Suppressor macrophage treated with lipopolysaccharide for 1 hour (primary cell): ENCODE data around the gene ATRNL1.
"Not testable (repeated sequence)": the region's sequence is repeated elsewhere in the genome, so short reads cannot be mapped to it uniquely, and the experiment has no call there.

Experiments
- DNase-seq, 3 donors: peaks; one replicate each; pipeline ENCODE4 v3.0.0-alpha.2; 2020 to 2022

The ATRNL1 gene

DNA sequence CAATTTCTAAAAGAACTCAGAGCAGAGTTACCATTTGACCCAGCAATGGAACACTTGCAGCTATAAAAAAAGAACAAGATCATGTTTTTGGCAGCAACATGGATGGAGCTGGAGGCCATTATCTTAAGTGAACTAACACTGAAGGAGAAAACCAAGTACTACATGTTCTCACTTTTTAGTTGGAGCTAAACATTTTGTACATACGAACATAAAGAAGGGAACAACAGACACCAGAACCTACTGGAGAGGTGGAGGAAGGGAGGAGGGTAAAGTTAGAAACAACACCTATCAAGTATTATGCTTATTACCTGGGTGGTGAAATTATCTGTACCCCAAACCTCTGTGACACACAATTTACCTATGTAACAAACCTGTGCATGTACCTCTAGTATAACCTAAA, 329.5 kb downstream of the ATRNL1 start:
- no peak for DNase-seq

DNA sequence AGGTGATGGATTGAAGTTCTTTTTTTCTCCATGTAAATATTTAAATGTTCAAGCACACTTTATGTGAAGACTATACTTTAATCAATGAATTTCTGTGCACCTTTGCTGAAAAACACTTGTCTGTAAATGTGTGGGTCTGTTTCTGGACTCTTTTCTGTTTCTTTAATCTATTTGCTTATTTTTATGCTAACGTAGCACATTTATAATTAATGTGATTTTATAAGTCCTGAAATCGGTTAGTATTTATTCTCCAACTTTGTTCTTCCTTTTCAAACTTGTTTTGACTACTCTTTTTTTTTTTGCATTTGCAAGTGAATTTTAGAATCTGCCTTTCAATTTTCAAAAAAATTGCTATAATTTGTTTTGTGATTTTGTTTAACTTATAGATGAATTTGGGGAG, 334.4 kb downstream of the ATRNL1 start:
- DNase-seq: no peak

DNA sequence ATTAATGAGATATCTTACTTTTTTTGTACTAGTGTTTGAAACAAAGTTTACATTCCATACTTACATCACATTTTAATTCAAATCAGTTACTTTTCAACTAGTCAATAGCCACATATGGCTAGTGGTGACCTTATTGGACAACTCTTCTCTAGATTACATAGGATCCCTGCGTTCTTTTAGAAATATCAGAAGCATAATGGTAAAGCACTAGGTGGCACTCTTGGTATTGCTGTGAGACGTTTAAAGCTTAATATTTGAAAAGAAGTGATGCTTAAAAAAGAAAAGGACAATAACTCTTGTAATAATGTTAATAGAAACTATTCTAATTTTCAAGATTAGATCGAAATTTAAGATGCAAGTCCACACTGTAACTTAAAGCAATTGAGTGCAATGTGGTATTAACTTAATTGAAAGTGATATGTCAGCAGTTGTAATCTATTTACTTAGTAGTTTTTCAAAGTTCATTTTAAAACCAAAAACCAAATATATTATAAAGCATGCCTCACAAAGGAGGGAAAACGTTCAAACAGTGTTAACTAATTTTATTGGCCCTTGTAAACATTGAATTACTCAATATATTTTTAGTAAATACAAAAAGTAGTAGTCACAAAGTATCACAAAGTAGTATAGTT, 339.1 kb downstream of the ATRNL1 start:
- DNase-seq: no peak

DNA sequence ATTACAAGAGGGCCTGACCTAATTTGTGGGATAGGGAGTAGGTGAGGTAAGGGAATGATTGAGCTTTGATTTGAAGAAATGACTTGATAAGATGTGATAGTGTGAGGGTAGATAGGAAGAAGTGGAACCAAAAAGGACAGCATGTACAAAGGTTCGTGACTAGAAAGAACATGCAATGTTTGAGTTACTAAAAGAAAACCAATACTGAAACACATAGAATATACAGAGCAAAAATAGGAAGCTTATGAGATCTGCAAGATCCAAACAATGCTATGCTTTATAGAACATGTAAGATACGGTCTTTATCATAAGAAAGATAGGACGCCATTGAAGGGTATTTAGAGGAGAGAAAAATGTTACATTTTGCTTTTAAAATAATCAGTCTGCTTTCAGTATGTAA, 343.8 kb downstream of the ATRNL1 start:
- DNase-seq: no peak

DNA sequence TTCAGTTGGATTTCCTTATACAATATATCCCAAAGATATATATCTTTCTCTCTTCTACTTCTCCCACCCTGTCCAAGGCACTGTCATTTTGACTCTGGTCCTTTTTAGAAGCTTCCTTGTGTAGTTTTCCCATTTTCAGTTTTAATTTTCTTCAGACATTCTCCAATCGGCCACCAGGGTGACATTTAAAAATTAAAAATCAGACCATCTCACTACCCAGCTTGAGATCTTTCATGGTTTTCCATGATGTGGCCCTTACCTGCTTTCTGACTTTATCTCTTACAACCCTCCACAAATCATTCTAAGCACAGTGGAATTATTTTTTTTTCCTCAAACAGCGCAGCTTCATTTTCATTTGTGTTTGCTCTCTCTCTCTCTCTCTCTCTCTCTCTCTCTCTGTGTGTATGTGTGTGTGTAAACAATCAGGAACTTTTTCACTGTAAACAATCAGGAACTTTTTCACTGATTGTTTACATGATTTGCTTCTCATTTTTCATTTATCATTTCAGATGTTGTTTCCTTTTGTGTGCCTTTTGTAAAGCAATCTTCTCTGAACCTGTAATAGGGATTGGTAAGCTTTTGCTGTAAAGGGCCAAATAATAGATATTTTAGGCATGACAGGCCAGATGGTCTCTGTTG, 348.9 kb downstream of the ATRNL1 start:
- no peak for DNase-seq

DNA sequence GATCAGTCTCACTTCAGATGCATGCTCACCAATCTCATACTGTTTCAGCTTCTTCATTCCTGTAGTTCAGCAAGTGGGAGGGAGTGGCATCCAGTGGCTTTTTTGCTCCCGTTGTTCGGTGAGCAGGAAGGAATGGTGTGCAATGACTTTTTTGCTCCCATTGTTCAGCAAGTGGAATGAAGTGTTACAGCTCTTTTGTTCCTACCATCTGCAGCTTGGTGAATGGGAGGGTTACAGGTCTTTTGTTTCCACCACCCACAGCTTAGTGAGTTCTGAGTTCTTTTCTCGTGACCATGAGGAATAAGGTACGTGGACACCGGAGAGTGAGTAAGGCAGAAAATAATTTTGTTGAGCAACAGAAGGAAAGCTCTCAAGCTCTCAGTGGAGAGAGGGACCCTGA, 363.6 kb downstream of the ATRNL1 start:
- no peak for DNase-seq

DNA sequence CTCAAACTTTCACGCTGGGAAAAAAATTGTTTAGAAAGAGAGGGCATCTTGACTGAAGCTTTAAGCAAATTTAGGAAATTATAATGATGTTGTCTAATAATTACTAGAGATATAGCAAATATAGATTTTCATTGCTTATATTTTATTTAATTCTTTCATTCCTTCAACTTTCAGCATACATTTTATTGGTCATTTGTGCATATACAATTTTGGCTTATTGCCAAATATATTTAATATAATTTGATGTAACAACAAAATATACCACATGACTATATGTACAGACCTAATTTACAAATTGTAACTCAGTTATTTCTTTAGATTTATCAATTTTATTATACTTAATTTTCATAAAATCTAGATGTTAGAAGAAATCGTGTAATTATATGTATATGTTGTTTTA, 390.1 kb downstream of the ATRNL1 start:
- DNase-seq: no peak

DNA sequence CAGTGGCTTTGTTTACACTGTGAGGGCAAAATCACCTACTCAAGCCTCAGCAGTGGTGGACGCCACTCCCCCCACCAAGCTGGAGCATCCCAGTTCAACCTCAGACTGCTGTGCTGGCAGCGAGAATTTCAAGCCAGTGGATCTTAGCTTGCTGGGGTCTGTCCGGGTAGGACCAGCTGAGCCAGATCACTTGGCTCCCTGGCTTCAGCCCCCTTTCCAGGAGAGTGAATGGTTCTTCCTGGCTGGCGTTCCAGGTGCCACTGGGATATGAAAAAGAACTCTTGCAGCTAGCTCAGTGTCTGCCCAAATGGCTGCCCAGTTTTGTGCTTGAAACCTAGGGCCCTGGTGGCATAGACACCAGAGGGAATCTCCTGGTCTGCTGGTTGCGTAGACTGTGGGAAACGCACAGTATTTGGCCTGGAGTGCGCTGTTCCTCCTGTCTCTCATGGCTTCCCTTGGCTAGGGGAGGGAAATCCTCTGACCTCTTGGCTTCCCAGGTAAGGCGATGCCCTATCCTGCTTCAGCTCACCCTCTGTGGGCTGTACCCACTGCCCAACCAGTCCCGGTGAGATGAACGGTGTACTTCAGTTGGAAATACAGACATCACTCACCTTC, 398.5 kb downstream of the ATRNL1 start:
- no peak for DNase-seq

DNA sequence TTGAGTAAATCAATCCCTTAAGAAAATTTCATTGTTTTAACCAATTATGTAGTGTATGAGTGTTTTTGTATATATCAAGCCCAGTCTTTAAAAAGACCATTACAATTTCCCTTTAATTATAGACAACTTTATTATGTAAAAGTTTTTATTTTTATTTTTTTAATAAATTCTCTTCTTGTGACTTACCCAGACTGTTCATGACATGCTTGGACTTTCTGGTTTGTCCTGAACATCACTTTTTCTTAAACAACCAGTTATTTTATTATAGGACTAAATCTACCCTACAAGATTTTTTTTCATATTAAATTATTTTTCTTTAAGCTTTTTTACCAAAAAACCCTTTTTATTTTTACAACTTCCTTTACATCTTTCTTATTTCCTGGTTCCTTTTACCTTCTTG, 410.4 kb downstream of the ATRNL1 start:
- no peak for DNase-seq

DNA sequence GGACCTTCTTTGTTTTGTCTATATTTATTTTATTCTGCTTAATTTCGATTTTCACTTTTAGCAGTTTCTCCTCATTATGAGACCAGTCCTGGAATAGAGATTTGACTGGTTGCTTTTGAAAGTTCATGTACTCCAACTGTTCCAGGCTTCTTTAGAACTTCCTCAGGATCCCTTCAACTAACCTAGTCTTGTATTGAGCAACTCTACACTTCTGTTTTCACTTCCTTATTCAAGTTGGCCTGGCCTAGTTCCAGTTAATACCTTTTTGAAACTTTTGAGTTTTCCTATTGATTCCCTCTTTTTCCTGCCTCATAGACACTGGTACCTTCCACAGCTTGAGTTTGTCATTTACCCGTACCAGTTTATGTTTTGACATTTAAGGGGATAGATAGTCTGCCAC, 421.7 kb downstream of the ATRNL1 start:
- DNase-seq: peak; percentile 2 to 32 (median 29)

DNA sequence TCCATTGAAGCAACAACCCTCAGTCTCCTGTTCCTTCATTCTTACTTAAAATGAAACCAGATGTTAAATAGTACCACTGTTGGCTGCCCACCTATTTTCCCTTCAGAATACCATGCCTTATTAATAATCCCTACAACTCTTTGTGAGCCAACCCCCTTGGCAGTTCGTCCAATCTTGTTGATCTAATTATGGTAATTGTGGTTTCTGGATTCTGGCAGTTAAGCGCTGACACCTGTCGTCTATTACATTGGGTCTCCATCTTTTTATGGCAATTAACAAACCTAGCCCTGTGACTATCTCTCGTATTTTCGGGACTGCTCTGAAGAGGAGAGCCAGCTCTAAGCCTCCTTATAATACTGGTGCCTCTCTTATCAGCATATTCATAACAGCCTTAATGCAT, 432.0 kb downstream of the ATRNL1 start:
- DNase-seq: no peak

DNA sequence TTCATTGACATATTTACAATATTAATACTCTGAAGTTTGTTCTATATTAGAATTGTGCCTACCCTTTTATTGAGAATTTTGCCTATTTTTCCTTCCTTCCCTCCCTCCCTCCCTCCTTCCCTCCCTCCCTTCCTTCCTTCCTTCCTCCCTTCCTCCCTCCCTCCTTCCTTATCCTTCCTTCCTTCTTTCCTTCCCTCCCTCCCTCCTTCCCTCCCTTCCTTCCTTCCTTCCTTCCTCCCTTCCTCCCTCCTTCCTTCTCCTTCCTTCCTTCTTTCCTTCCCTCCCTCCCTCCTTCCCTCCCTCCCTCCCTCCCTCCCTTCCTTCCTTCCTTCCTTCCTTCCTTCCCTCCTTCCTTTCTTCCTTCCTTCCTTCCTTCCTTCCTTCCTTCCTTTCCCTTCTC, 434.5 kb downstream of the ATRNL1 start:
- not testable (repeated sequence) for DNase-seq

DNA sequence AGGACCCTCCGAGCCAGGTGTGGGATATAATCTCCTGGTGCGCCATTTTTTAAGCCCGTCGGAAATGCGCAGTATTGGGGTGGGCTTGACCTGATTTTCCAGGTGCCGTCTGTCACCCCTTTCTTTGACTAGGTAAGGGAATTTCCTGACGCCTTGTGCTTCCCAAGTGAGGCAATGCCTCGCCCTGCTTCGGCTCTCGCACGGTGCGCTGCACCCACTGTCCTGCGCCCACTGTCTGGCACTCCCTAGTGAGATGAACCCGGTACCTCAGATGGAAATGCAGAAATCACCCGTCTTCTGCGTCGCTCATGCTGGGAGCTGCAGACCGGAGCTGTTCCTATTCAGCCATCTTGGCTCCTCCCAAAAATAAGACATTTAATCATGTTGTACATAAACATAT, 443.2 kb downstream of the ATRNL1 start:
- not testable (repeated sequence) for DNase-seq

DNA sequence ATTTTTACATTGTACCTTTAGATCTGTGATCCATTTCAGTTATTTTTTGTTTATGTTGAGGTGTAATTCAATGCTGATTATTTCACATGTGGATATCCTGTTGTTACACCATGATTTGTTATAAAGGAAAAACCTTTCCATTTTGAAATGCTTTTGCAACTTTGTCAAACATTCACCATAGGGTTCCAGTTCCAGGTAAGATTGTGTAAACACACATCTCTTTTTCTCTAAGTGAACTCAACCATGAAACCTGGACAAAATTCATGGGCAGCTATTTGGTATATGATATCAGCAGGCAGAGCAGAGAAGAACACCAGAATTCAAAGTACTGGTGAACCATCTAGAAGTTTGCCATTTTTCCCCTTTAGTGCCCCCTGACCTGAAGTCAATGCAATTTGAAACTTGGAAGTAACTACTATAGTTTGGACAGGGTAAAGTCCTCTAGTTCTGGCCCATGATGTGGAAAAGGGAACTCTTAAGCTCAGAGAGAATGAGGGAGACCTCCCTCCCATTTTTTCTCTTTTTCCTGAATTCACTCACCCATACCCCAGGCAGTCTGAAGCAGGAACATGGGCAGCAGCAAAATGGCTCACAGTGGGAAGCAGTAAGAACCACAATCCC, 446.1 kb downstream of the ATRNL1 start:
- no peak for DNase-seq

DNA sequence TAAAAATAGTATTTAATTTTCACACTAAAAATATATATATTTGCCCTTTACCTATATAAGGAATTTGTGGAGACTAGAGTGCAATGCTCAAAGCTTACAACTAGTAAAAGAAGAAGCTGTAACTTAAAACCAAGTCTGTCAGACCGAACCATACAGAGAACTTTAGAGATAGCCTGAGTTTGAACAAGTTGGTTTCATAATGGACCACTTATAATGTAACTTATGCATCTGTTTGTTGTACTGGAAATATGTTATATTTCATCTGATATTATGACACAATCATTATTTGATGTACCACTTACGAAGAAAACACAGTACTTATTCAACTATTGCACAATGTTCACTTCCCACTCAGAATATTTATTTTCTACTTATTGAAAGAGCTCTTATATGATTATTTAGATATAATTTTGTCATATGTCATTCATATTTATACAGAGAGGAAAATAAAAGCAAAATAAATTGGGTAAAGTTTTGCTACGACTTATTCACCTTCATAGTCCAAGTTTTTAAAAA, 462.8 kb downstream of the ATRNL1 start:
- DNase-seq: no peak

DNA sequence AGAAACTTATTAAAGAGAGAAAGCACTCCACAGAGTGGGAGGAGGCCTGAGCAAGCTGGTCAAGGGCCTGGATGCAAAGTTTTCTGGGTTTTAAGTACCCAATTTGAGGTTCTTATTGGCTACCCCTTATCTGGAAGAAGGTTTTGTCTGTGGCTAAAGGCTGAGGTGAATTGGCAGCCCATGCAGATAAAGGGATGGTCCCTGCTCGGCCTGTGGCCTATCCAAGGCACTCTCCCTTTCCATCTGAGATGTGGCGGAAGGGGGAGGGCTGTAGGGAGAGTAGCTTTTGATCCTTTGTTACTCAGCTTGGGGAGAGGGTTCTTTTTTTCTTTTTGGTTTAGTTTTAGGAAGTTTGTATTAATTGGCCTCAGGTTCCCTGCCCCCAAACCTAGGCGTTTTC, 465.1 kb downstream of the ATRNL1 start:
- DNase-seq: no peak

DNA sequence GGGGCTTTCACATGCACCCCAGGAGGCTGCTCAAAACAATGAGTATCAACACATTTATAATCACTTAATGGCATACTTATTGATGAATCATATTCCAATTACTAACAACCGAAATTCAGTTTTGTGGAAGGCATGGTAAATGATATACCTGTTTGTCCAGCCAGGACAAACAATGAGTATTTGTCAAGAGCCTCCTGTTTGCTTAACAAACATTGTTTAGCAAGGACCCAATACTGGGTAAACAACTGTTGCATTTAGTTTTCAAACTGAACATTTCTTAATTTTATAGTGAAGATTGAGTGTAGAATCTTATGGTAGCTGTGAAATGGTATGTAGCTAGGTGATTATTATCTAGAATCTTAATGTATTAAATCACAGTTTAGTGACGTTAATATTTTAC, 473.7 kb downstream of the ATRNL1 start:
- no peak for DNase-seq

DNA sequence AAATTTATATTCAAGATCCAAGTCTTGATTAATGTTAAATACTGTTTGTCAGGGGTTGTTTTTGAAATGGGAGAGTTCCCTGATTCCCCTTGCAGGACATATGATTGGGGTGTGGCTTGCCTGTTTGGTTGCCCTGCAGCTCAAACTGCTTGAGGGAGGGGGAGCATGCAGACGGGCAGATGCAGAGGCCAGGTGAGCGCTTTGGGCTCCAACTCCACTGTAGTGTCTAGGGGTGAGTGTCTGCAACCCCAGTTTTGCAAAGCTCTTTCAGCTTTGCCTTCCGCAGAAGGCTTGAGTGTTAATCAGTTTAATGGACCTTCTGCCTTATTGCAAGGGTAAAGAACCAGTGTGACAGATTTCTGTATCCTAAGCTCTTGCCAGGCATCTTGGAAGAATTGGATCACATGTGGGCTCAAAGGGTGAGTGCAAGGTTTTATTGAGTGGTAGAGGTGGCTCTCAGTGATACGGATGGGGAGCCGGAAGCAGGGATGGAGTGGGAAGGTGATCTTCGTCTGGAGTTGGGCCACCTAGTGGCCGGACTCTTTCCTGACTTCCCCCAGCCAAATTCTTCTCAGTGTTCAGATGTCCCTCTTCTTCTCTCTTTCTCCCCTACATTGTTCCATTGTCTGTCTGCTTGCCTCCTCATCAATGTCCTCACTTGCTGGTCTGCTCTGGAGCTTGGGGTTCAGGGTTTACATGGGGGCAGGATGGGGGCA, 479.7 kb downstream of the ATRNL1 start:
- DNase-seq: peak in 1 of 3 donors; percentile 8

DNA sequence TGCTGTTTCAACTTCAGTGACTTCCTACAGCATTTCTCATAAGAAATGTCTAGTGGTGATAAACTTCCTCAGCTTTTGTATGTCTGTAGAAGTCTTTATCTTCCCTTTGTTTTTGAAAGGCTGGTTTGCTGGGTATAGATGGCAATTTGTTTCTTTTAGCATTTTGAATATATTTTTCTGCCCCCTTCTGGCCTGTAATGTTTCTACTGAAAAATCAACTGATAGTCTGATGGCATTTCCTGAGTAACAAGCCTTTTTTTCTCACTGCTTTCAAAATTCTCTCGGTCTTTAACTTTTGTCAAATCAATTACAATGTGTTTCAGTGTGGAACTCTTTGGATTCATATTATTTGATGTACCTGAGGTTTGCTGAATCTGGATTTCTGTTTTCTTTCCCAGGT, 487.1 kb downstream of the ATRNL1 start:
- DNase-seq: no peak

DNA sequence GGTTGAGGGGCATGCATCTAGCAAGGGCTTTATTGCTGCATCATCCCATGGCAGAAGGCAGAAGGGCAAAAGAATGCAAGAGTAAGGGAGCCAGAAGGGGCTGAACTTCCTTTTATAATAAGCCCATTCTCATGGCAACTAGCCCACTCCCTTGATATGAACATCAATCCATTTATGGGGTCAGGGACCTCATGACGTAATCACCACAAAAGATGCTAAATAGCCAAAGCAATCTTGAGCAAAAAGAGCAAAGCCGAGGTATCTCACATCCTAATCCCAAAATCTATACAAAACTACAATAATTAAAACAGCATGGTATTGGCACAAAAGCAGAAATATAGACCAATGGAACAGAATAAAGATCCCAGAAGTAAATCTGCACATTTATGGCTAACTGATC, 499.9 kb downstream of the ATRNL1 start:
- DNase-seq: no peak

DNA sequence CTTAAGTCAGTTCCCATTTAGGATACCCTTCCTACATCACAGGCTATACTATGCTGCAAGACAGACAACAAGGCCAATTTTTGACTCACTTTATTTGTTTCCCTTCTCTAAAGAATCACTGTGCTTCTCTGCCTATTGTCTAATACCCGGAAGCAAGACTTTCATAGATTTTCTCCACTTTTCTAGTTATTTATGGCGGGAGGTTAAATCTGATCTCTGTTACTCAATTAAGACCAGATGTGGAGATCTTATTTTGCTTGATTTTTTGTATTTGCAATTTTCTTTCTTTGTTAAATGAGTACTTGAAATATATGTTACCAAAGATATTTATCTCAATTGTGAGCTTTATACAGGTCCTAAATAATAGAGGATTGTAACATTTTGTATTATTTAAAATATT, 511.5 kb downstream of the ATRNL1 start:
- DNase-seq: no peak

DNA sequence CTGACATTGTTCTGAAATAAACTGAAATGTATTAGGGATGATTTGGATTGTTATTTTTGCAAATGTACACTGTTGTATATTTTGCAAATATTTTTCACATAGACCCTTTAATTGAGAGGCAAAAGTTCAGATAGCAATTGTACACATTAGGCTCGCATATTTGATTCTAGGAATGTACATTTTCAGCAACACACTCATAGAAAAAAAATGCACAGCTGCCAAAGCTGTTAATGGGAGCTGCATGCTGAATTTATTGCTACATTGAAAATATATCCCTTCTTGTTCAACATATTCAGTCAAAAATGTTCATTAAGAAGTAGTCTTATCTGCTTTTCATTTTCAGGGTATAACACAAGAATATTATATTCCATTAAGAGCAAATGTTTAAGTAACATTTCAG, 512.9 kb downstream of the ATRNL1 start:
- DNase-seq: no peak

DNA sequence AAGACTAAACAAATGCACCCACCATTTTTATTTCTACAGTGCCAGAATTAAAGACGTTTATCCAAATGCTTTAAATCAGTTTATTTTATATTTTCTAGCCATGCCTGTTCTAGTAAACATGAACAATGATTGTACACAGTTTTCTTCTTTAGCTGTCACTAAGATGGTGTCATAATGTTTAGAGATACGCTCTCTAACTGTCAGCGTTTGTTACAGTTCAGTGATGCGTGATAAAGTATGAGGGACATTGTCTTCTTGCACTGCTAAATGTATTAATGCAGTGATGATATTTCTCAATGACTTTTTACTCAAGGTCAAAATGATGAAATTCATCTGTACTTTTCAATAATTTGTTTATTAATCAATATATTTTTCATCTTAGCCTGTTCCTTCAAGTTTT, 513.6 kb downstream of the ATRNL1 start:
- DNase-seq: no peak
